SKM-1 treated with dmso at 0.1 percent for 144 hours (cell line): ENCODE data around the gene ADAMTS16.

ENCODE experiments used
- DNase-seq: peaks from one replicate; lab custom pipeline; 2025; ENCODE audit not compliant: unreplicated experiment; lab: John Stamatoyannopoulos, UW

ADAMTS16 gene

DNA sequence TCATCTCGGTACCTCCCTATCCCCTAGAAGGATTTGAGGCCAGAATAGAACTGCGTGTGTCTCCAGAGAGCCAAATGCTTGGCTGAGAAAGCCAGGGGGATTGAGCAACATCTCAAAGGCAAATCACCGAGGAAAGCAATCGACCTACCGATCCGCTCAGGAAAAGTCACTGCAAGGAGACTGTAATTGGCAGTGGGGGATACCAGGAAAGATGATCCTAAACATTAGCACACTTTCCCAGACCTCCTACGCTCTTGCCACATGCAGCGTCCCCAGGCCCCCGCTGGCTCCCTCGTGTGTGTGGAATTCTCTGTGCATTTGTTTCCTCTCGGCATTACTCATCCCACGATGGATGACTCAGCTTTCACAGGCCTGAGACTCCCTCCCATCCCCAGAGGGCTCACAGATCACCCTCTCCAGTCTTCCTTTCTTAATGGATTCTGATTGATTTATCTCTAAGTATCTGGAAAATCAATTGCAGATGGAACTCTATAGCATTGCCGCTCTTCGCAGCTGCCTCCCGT lies 200.1 kb downstream of the ADAMTS16 start:
- no peak for DNase-seq

DNA sequence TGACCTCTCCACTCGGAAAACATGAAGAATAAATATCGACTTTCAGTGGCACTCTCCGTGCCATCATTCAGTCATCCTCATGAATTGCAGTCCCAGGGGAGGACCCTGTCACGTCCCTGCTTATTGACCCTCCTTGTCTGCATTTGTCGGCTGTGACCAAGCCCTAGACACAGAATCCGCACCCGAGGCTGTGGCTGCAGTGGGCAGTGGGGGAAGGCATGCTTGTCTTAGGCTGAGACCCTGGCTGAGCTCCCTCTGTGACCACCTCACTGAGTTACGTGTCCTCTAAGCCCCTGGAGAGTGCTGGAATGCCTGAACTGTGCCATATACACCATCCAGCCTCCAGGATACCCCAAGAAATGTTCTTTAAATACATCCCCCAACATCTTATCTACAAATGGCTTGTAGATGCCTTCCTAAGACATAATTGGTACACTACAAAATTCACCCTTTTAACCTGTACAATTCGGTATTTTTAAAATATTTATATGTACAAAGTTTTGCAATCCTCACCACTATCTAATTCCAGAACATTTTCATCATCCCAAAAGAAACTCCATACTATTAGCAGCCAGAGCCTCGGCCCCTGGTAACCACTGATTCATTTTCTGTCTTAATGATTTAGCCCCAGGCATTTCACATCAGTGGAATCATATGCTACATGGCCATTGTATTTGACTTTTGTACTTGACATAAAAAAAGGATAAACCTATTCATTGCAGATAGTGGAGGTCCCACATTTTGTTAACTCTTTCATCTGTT lies 201.6 kb downstream of the ADAMTS16 start:
- DNase-seq: no peak

DNA sequence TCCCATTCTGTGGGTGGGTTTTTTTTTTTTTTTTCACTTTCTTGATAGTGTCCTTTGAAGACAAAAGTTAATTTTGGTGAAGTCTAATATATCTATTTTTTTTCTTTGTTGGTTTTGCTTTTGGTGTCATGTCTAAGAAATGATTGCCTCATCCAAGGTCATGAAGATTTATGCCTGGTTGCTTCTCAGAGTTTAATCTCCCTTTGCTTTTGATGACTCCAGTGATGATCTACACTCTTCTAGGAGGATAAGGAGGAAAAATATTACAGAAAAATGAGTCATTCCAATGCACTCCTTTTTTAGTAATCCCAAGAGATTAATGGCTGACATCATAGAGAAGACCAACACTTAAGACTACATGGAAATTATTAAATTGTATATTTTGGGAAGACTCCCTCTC lies 202.7 kb downstream of the ADAMTS16 start:
- no peak for DNase-seq

DNA sequence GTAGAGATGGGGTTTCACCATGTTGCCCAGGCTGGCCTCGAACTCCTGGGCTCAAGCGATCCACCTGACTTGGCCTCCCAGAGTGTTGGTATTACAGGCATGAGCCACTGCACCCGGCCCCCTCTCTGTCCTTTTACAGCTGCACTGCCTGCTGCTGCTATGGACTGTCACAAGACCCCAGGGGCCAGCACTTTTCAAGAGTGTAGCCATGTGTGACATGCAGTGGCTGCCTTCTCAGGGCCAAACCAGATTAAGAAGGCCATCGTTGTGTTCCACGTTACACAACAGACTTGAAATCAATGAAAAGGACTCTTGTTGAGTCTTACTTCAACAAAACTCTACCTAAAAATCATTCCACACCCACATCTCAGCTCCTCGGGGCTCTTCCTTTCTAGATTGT lies 203.4 kb downstream of the ADAMTS16 start:
- DNase-seq: no peak

DNA sequence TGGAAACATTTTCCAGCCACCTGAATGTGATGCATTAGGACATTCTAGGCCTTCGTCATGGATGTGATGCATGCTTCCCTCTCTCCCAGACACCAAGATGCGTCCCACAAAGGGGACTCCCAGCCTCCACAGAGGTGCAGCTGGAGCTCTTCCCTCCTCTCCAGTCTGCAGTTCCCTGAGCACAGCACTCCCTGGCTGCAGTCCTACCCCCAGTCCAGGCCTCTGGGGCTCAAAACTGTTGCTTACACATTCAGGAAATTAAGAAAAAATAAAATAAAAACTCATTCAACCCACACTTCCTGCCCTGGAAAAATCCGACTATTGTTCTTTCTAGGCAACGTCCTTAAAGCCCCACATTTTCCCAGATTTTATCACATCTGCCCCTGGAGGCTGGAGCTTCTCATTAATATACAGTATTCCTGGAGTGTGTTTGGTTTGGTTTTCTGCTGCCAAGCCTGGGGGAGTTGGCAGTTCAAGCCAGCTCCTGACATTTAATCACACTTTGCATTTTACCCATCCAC lies 204.0 kb downstream of the ADAMTS16 start:
- no peak for DNase-seq

DNA sequence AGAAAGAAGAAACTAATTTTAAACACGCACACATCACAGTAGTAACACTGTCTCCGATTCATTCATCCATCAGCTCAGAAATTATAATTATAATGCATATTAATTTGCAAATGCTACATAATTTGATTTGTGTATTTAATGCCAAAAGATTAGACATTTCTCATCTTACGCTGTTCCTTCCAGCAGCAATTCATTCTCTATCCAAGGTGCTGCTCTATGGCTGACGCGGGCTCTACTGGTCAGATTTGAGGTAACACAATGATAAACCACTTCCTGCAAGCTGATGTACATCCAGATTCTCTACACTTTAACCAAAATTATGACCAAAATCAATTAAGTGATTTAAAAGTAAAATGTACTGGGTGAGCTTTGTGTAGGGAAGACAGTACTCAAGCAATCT lies 204.5 kb downstream of the ADAMTS16 start:
- DNase-seq: no peak

DNA sequence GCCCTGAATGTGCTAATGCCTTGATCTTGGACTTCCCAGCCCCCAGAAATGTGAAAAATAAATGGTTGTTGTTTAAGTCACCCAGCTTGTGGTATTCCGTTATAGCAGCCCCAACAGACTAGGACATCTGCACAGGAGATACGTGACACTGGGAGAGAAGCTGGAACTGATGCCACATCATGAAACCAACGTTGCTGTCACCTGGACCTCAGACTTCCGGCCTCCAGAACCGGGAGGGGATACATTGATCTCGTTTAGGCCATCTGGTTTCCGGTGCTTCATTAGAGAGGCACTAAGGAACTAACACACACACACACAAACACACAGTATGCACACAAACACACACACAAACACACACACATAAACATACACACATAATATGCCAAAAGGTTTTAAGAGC lies 207.3 kb downstream of the ADAMTS16 start:
- no peak for DNase-seq

DNA sequence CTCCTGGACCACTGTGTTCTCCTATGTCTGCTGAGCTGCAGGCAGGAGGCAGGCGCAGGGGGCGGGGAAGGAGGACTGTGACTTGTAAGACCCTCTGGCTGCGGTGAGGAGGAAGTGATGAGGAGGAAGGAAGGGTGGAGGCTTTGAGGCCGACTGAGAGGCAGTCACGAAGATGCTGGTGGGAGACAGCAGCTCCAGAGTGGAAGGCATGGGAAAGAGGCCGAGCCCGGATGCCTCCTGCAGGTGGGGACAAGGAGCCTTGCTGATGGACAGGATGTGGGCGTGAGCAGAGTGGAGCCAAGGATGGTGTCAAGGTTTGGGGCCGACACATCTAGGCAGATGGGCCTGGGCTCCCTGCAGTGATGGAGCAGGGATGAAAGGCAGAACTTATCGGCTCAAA lies 208.0 kb downstream of the ADAMTS16 start:
- DNase-seq: no peak

DNA sequence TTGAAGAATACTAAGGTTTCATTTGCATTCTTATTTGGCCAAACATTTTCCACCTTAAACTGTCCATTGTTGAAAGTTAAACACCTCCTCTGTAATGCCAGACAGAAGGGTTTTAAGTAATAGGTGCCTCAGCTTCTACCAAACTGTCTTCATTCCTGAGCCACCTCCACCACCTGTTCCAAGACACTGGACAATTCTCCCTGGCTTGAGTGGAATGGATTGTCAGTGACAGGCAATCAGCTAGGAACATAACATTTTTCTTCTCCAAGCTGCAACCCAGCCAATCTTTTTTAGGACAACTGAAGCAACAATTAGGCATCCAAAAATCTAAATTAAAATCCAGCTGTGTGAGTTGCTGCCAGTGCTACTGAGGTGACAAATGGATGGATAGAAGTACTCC lies 208.4 kb downstream of the ADAMTS16 start:
- DNase-seq: no peak

DNA sequence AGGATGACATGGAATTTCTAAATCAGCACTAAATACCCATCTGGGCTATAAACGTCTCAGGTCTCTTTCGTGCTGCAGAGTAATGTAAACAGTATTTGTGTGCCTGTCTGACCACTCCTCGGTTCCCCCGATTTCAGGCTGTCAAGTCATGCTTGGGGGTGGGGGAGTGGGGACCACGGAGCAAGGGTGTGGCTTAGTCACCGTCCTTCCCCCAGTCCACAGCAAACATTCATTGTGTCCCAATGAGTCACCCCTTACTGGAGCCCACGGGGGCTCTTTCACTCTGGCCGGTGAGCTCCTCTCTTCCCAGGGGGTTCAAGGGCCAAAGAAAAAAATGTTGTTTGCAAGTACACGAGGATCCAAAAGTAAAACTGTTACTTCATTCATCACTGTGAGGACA lies 210.0 kb downstream of the ADAMTS16 start:
- no peak for DNase-seq

DNA sequence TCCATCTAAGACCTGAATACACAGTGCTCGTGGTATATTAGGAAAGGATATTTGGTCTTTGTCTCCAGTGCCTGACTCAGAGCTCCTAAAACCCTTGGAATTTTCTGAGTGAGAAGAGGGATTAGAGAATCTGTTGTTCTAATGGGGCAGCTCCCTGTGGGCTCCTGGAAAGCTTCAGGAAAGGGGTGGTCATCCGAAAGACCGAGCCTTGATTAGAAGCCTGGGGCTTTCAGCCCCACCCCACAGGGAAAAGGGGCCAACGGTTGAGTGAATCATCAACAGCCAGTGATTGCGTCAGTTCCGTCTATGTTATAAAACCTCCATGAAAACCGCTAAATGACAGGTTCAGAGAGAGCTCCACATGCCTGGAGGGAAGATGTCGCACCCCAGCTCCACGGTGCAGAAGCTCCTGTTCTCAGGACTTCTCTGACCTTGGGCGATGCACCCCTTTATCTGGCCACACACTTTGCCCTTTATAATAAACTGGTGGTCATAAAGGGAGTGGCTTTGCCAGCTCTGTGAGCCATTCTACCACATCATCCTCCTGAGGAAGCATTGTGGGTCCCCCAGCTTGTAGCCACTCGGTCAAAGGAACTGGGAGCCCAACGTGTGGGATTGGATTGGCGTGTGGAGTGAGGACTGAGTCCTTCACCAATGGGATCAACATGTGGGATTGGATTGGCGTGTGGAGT lies 211.3 kb downstream of the ADAMTS16 start:
- DNase-seq: no peak

DNA sequence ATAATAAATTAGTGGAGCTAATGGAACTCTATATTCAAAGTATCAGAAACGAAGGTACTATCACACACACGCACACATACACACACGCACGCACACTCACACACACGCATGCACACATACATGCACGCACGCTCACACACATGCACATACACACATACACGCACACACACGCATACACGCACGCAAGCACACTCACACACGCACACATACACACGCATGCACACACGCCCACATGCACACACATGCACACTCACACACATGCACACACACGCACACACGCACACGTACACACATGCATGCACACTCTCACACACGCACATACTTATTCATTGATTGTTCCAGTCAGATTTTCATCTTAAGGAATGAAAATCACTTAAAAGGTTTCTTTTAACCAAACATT lies 212.5 kb downstream of the ADAMTS16 start:
- DNase-seq: no peak

DNA sequence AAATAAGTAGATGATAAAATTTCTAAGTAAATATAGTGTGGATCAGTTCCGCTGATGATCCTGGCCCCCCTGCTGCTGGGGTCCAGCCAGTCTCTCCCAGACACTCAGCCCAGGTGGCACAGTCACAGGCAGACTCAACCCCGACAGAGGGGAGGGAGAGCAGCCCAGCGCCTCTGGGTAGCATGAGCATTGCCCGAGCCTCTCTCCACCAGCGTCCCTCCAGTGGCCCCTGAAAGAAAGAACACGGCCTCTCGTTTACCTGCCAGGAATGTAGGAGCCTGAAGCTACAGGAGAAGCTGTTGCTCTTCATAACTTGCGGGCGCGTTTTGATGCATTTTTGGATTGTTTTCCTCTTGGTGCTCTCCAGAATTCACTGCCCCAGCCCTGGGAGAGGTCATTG lies 213.6 kb downstream of the ADAMTS16 start:
- no peak for DNase-seq

DNA sequence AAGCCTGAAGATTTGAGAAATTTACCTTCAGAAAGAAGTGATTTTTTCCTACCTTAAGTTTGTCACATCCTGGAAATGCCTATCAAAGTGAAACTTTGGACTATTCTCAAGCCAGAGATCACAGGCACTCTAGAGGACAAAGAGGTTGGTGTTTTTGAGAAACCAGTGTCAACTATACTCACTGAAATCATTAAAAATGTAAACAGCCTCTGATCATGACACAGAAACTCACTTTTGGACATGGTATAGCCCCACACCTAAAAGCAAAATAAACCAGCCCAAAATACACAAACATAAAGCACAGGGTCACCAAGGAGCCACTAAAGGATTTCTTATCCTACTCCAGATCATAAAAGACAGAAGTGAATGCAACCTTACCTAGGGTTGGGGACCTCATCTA lies 216.6 kb downstream of the ADAMTS16 start:
- no peak for DNase-seq

DNA sequence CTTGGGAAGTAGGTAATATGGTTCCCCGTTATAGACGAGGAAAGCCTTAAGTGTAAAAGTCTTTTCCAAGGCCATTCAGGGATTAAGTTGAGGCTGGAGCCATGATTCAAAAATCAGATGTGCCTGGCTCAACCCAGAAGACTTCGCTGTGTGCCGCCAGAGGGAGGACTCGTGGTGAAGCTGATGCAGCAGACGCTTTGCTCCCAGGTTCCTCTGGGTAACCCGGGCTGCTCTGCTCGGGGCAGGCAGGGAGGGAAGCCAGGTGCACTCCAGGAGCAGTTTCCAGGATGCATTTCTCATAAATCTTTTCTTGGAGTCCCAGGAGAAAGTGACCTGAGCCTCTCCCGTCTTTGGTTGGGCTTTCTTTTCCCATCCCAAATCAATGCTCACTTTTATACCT lies 219.5 kb downstream of the ADAMTS16 start:
- DNase-seq: no peak

DNA sequence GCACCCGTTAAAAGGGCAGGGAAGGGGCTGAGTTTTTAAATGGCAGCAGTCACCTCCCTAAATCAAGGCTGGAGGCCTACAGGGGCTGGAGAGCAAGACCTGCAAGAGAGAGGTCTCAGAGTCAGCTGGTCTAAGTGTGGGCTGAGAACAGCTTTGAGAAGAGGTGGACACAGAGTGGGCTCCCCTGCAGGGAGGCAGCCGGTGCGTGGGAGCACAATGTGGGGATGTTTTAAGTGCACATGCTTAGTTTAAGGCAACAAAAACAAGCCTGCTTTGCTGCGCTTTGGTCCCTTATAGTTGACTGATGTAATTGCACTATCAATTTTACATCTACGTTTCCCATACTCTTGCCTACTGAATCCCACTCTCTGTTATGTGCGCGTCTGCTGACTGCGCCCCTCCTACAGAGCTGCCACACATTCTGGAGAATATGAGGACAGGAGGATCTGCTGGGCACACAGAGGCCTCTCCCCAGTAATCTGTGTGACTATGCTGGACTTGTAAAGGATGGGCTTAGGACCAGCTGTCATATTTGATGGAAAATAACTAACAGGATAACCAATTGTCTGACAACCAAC lies 220.3 kb downstream of the ADAMTS16 start:
- no peak for DNase-seq

DNA sequence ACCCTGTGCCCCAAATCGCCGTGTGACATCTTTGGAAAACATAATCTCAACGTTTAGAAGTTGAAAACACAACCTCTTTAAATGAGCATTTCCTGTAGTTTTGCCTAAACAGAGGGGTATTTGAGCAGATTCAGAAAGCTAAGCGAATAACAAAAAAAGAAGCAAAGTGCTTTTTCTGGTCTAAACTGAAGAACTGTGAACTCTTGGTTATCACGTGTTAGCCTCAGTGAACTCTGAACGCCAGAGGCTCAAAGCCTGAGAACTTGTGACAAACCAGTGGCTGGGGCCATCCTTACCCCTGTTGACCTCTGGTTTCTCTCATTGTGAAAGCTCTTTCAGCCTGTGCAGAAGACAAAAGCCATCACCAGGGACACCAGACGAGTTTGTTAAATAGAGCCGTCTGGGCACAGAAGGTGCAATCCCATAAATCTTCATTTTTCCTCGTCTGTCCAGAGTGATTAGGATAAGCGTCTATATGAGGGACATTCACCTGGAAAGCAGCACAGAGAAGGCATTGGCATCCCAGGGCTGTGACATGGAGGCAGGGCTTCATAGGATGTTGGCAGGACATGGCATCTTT lies 220.9 kb downstream of the ADAMTS16 start:
- DNase-seq: no peak

DNA sequence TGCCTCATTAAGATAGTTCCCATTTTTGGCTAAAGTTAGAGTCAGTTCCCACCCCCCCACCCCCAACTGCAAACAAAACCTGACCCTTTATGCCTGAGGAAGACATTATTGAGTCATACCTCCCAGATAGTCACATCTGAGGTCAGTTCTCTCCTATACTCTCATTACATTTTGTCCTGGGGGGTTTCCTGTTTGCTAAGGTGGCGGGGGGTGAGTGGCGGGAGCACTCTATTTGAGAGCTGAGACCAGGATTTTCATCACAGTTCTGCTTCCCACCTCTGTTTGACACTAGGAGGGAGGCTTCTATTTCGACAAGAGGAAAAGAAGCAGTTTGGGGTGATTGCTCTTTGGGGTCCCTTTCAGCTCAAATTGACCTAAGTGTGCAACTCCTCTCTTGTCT lies 222.9 kb downstream of the ADAMTS16 start:
- no peak for DNase-seq

DNA sequence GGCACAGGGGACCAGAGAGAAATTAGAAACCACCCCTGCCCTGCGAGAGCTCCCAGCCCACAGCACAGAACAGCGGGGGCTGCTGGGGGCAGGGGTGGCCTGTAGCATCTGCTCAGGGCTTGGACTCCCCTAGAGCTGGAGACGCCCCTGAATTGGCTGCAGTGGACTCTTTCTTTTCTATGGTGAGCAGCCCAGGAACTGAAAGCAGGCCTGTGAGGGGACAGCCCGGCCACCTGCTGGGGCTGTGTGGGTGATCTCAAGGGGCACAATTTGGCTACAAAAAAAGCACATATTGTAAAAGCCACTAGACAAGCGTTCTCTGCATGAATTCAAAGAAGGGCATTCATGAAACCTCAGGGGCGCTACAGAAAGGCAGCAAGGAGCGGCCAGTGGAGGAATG lies 224.8 kb downstream of the ADAMTS16 start:
- no peak for DNase-seq

DNA sequence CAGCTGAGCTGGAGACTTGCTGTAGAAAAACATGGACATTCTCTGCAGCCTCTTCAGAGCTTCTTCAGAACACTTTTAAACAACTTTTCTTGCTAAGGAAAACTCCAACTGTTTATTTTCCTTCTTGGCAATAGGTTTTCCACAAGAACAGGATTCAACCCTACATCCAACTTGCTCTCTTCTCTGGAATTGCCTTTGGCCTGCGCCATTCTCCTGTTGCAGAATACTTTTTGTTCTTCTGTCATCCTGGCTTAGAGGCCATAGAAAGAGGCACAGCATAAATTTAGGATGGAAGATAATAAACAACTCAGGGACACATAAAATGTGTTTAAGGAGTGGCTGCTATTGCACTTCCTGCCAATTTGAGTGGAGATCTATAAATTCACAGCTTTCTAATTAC lies 227.6 kb downstream of the ADAMTS16 start:
- no peak for DNase-seq

DNA sequence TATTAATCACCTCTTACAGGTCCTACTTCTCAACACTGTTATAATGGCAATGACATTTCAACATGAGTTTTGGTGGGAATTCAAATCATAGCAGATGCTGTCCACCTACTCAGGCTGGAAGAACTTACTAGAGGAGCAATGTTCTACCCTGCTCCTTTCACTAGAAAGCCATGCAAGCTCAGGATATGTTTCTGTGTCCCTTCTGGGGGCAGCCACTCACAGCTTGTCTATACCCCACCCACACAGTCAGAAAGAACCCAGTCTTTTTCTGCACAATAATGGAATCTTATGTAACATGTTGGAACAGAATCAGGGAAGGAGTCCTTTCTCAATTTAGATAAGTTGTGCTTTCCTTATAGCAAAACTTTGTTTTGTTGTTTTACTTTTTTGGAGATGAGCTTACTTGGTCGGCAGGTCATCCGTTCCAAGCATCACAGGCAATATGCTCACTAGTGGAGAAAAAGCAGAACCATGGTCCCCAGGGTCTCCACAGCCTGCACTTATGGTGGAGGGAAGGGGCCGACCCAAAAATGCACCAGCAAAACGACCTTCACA lies 229.0 kb downstream of the ADAMTS16 start:
- no peak for DNase-seq
